ENCODE measurements around the gene PON3. TPM values are rescaled to one million over a fixed set of nuclear protein-coding genes. Genes with fewer than 3 reads are reported as not detected.

Gene PON3
- polyA plus RNA-seq, 2 of the 4 experiments (the other 2 are of a cell fraction), result 48.7 to 142 TPM

DNA sequence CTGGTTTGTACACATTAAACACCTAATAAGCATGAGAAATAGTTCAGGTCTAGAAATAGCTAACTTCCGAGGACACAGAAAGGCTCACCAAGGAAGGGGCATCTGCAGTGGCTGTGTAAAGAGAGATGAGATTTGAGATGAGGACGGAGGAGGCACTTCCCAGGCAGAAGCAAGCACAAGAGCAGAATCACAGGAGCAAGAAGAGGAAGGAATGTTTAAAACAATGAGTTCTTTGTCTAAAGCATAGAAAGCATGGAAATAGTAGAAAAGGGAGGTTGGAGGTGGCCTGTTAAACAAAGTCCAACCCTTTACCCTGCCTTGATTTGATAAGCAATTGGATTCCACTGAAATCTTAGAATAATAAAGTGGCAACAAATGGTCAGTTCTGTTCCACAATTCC is 11.6 kb upstream of the PON3 start:
- WGBS (ENCODE audit: missing lambda C conversion rate), result 40% methylated on average over 2 of the region's 2 CpGs
- Histone ChIP-seq H3K4me1 (peaks cover 87% of the 10 kb centered on the region), H3K4me3 (no peak overlapping the region), H3K27ac (peak overlapping the region; percentile 19 to 68; a peak in 4 of 6 replicates), H3K4me2 (peak overlapping the region; percentile 6; the same call in 1 of the 3 replicates), H3K9me3 (no peaks in the 10 kb centered on the region)
- ATAC-seq, result no peak
- TF ChIP-seq FOSL2 (IDR thresholded peaks at IDR 0.05) (no peak), FOSL2 (CRISPR knock-in tag; IDR thresholded peaks at IDR 0.05) (no peak), HEYL (CRISPR knock-in tag; IDR thresholded peaks at IDR 0.05) (no peak), JUN (IDR thresholded peaks at IDR 0.05) (0 out of 5 replicates have a peak, but pooled peaks of 1 of the 2 experiments have one; percentile 16)
- DNase-seq (ENCODE audit: low read depth in 1 of 2, low spot score in 1 of 2), result no peak
- POLR2A ChIA-PET, result interaction anchor here (0.8 to 1.2 kb wide), 2 partner anchors 10 to 11 kb away, joined by 3 read pairs; partner anchors contain the start of gene PON3
- CTCF ChIA-PET, result interaction anchor here (1.2 to 5.8 kb wide), 5 partner anchors 8 to 69 kb away, joined by 3 to 39 read pairs (median 7); partner anchors contain the start of gene PON3
- FAIRE-seq, result no peak

DNA sequence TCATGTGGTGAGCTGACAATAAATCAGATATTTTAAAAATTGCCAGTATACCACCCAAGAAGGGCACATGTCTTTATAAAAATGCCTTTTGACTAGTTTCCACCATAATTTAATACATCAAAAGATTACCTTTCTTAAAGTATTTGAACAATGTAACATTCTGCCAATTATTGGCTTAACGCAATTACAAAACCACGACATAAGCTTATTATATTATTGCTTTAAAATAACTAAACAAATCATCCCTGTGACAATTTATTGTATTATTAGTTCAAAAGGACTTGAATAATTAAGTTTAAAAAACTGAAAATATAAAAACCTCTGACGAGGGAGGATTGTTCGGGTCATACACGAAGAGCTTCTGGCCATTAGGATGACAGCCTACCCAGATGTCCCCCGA is 9.6 kb upstream of the PON3 start:
- POLR2A ChIA-PET, result interaction anchor here (1.0 kb wide), 1 partner anchor 14 kb away, joined by 3 read pairs; no protein-coding TSS in a partner anchor
- WGBS (ENCODE audit: missing lambda C conversion rate), result 90% methylated on average over 6 of the region's 6 CpGs
- Histone ChIP-seq H3K9me3 (no peaks in the 10 kb centered on the region), H3K4me1 (peaks cover 87% of the 10 kb centered on the region), H3K4me2 (no peak overlapping the region), H3K4me3 (no peak overlapping the region), H3K27ac (peak overlapping the region in 1 of 2 experiments; percentile 9; a peak in 1 of 6 replicates)
- TF ChIP-seq NR3C1 (IDR thresholded peaks at IDR 0.05) (no peak), NPAS2 (CRISPR knock-in tag; IDR thresholded peaks at IDR 0.05; ENCODE audit: borderline replicate concordance) (no peak), HDAC2 (IDR thresholded peaks at IDR 0.05) (no peak), GATA3 (IDR thresholded peaks at IDR 0.05; ENCODE audit: borderline replicate concordance) (no peak), EP300 (IDR thresholded peaks at IDR 0.05) (no peak), MAFK (IDR thresholded peaks at IDR 0.05; ENCODE audit: partially characterized antibody) (no peak), SMC3 (IDR thresholded peaks at IDR 0.05) (no peak), CEBPB (IDR thresholded peaks at IDR 0.05) (no peak), POLR2A (IDR thresholded peaks at IDR 0.05; ENCODE audit: low read length) (no peak), MYC (IDR thresholded peaks at IDR 0.05; ENCODE audit: borderline replicate concordance, low read length) (no peak), ZFP36 (IDR thresholded peaks at IDR 0.05; ENCODE audit: borderline replicate concordance, partially characterized antibody) (no peak), BHLHE40 (IDR thresholded peaks at IDR 0.05; ENCODE audit: low read depth, low read length) (no peak), EHMT2 (IDR thresholded peaks at IDR 0.05; ENCODE audit: low read depth) (no peak), RARB (CRISPR knock-in tag; IDR thresholded peaks at IDR 0.05) (no peak), HOXA7 (CRISPR knock-in tag; IDR thresholded peaks at IDR 0.05) (no peak)
- TF ChIP-seq, protein P1, sequence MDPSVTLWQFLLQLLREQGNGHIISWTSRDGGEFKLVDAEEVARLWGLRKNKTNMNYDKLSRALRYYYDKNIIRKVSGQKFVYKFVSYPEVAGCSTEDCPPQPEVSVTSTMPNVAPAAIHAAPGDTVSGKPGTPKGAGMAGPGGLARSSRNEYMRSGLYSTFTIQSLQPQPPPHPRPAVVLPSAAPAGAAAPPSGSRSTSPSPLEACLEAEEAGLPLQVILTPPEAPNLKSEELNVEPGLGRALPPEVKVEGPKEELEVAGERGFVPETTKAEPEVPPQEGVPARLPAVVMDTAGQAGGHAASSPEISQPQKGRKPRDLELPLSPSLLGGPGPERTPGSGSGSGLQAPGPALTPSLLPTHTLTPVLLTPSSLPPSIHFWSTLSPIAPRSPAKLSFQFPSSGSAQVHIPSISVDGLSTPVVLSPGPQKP (IDR thresholded peaks at IDR 0.05; ENCODE audit: low read depth, low read length), result no peak
- TF ChIP-seq, protein P2, sequence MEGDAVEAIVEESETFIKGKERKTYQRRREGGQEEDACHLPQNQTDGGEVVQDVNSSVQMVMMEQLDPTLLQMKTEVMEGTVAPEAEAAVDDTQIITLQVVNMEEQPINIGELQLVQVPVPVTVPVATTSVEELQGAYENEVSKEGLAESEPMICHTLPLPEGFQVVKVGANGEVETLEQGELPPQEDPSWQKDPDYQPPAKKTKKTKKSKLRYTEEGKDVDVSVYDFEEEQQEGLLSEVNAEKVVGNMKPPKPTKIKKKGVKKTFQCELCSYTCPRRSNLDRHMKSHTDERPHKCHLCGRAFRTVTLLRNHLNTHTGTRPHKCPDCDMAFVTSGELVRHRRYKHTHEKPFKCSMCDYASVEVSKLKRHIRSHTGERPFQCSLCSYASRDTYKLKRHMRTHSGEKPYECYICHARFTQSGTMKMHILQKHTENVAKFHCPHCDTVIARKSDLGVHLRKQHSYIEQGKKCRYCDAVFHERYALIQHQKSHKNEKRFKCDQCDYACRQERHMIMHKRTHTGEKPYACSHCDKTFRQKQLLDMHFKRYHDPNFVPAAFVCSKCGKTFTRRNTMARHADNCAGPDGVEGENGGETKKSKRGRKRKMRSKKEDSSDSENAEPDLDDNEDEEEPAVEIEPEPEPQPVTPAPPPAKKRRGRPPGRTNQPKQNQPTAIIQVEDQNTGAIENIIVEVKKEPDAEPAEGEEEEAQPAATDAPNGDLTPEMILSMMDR (IDR thresholded peaks at IDR 0.05), result no peak
- TF ChIP-seq, protein P3, sequence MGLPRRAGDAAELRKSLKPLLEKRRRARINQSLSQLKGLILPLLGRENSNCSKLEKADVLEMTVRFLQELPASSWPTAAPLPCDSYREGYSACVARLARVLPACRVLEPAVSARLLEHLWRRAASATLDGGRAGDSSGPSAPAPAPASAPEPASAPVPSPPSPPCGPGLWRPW (IDR thresholded peaks at IDR 0.05), result no peak
- TF ChIP-seq, protein P4, sequence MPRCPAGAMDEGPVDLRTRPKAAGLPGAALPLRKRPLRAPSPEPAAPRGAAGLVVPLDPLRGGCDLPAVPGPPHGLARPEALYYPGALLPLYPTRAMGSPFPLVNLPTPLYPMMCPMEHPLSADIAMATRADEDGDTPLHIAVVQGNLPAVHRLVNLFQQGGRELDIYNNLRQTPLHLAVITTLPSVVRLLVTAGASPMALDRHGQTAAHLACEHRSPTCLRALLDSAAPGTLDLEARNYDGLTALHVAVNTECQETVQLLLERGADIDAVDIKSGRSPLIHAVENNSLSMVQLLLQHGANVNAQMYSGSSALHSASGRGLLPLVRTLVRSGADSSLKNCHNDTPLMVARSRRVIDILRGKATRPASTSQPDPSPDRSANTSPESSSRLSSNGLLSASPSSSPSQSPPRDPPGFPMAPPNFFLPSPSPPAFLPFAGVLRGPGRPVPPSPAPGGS (IDR thresholded peaks at IDR 0.05), result no peak
- FAIRE-seq, result no peak
- CTCF ChIA-PET, result interaction anchor here (0.5 to 5.8 kb wide), 4 partner anchors 10 to 154 kb away, joined by 3 to 39 read pairs (median 12); partner anchors contain the start of gene PON3
- ATAC-seq, result no peak
- no peak for DNase-seq (ENCODE audit: low read depth in 1 of 2, low spot score in 1 of 2)

Measured in A549 (cell line).